Fibroblast of lung (primary cell): ENCODE data around the gene PRDX3.

Source experiments
- EZH2 ChIP-seq: IDR thresholded peaks from 2 replicates; pipeline ENCODE4 v1.5.1; 2012; ENCODE audit warnings: low read length, control low read depth, mild to moderate bottlenecking; ENCODE audit errors: missing control alignments
- TF ChIP-seq, protein P1 (sequence below), 2 donors: IDR thresholded peaks in 1 of 2; conservative IDR thresholded peaks in 1 of 2; 1 replicate in 1 of 2; 2 replicates in 1 of 2; pipeline ENCODE4 v1.5.1; 2011 to 2012; ENCODE audit warnings: low read length in 2 of 2, control low read depth in 1 of 2, inconsistent platforms in 1 of 2, low read depth in 1 of 2, mild to moderate bottlenecking in 1 of 2

- TF ChIP-seq, protein P1, sequence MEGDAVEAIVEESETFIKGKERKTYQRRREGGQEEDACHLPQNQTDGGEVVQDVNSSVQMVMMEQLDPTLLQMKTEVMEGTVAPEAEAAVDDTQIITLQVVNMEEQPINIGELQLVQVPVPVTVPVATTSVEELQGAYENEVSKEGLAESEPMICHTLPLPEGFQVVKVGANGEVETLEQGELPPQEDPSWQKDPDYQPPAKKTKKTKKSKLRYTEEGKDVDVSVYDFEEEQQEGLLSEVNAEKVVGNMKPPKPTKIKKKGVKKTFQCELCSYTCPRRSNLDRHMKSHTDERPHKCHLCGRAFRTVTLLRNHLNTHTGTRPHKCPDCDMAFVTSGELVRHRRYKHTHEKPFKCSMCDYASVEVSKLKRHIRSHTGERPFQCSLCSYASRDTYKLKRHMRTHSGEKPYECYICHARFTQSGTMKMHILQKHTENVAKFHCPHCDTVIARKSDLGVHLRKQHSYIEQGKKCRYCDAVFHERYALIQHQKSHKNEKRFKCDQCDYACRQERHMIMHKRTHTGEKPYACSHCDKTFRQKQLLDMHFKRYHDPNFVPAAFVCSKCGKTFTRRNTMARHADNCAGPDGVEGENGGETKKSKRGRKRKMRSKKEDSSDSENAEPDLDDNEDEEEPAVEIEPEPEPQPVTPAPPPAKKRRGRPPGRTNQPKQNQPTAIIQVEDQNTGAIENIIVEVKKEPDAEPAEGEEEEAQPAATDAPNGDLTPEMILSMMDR (conservative IDR thresholded peaks at IDR 0.05 in 1 of 2, IDR thresholded peaks at IDR 0.05 in 1 of 2; ENCODE audit: low read depth in 1 of 2, low read length in 2 of 2), result no peak
- TF ChIP-seq EZH2, result no peak
Observed at GRCh38 chr10:119207366-119207666, 28.7 kb upstream of the PRDX3 start, which contains the start of gene GRK5.
